Astrocyte (in vitro differentiated cells and primary cell): Measurements from ENCODE around the gene POLN. TPM values are rescaled to one million over a fixed set of nuclear protein-coding genes. Genes with fewer than 3 reads are reported as not detected.

Experiments
- DNase-seq: peaks from one replicate; pipeline ENCODE4 v3.0.0-alpha.2; 2010; ENCODE audit warnings: low read depth
- FAIRE-seq: peaks from 2 replicates; lab custom pipeline; 2011; peaks lifted over from hg19 to GRCh38; lab: Jason Lieb, UNC
- H2AFZ ChIP-seq: 2 replicates; pipeline ENCODE4 v1.6.0; 2012; ENCODE audit warnings: low read depth, low read length, inconsistent platforms
- H3K27ac ChIP-seq: 2 replicates; pipeline ENCODE4 v1.5.1; 2011; ENCODE audit warnings: low read depth, low read length, inconsistent platforms
- H3K27me3 ChIP-seq: 2 replicates; pipeline ENCODE4 v1.6.0; 2011; ENCODE audit warnings: low read length, inconsistent platforms; ENCODE audit not compliant: insufficient read depth
- H3K36me3 ChIP-seq: 2 replicates; pipeline ENCODE4 v1.5.1; 2011; ENCODE audit warnings: low read length, inconsistent platforms; ENCODE audit not compliant: insufficient read depth
- H3K4me1 ChIP-seq: 2 replicates; pipeline ENCODE4 v1.5.1; 2011; ENCODE audit warnings: low read length, inconsistent platforms; ENCODE audit not compliant: insufficient read depth
- H3K4me2 ChIP-seq: 2 replicates; pipeline ENCODE4 v1.6.0; 2012; ENCODE audit warnings: low read length, inconsistent platforms
- H3K4me3 ChIP-seq: 2 replicates; pipeline ENCODE4 v1.5.1; 2011; ENCODE audit warnings: low read depth, mild to moderate bottlenecking, low read length, inconsistent platforms; ENCODE audit not compliant: insufficient read depth
- H3K79me2 ChIP-seq: 2 replicates; pipeline ENCODE4 v1.6.0; 2012; ENCODE audit warnings: mild to moderate bottlenecking, low read length, inconsistent platforms; ENCODE audit not compliant: insufficient read depth
- H3K9ac ChIP-seq: 2 replicates; pipeline ENCODE4 v1.6.0; 2012; ENCODE audit warnings: mild to moderate bottlenecking, low read length, inconsistent platforms
- H3K9me3 ChIP-seq: 2 replicates; pipeline ENCODE4 v1.5.1; 2012; ENCODE audit warnings: low read depth, mild to moderate bottlenecking, low read length, inconsistent platforms; ENCODE audit not compliant: insufficient read depth
- H4K20me1 ChIP-seq: 2 replicates; pipeline ENCODE4 v1.6.0; 2012; ENCODE audit warnings: low read length, inconsistent platforms; ENCODE audit not compliant: insufficient read depth
- H3K27ac Mint-ChIP-seq: one replicate; pipeline ENCODE4 v1.8.0; 2021; ENCODE audit warnings: mild to moderate bottlenecking, mixed read lengths; ENCODE audit not compliant: unreplicated experiment
- H3K27me3 Mint-ChIP-seq: one replicate; pipeline ENCODE4 v1.8.0; 2021; ENCODE audit warnings: low read depth, mixed read lengths; ENCODE audit not compliant: unreplicated experiment
- H3K36me3 Mint-ChIP-seq: one replicate; pipeline ENCODE4 v1.8.0; 2021; ENCODE audit warnings: low read depth, mixed read lengths; ENCODE audit not compliant: unreplicated experiment
- H3K4me1 Mint-ChIP-seq: one replicate; pipeline ENCODE4 v1.8.0; 2021; ENCODE audit warnings: low read depth, mixed read lengths; ENCODE audit not compliant: unreplicated experiment
- H3K4me3 Mint-ChIP-seq: one replicate; pipeline ENCODE4 v1.8.0; 2021; ENCODE audit warnings: mild to moderate bottlenecking, moderate library complexity, mixed read lengths; ENCODE audit not compliant: unreplicated experiment
- H3K9me3 Mint-ChIP-seq: one replicate; pipeline ENCODE4 v1.8.0; 2021; ENCODE audit warnings: mild to moderate bottlenecking, mixed read lengths; ENCODE audit not compliant: unreplicated experiment
- EZH2 ChIP-seq: IDR thresholded peaks from 2 replicates; pipeline ENCODE4 v1.6.1; 2012; ENCODE audit warnings: mild to moderate bottlenecking, low read length, inconsistent platforms; ENCODE audit not compliant: insufficient read depth
- total RNA-seq: library from RNA; stranded (reverse); gene quantifications from 2 replicates; pipeline ENCODE4 v1.2.1, GENCODE V29; 2021
- TF ChIP-seq, protein P1 (sequence below): IDR thresholded peaks from 2 replicates; pipeline ENCODE4 v1.5.1; 2011; ENCODE audit warnings: low read depth, mild to moderate bottlenecking, inconsistent platforms, low read length, moderate library complexity; ENCODE audit not compliant: insufficient read depth

The POLN gene
- total RNA-seq, 1 donor from 2014 or later = 3.1 TPM

DNA sequence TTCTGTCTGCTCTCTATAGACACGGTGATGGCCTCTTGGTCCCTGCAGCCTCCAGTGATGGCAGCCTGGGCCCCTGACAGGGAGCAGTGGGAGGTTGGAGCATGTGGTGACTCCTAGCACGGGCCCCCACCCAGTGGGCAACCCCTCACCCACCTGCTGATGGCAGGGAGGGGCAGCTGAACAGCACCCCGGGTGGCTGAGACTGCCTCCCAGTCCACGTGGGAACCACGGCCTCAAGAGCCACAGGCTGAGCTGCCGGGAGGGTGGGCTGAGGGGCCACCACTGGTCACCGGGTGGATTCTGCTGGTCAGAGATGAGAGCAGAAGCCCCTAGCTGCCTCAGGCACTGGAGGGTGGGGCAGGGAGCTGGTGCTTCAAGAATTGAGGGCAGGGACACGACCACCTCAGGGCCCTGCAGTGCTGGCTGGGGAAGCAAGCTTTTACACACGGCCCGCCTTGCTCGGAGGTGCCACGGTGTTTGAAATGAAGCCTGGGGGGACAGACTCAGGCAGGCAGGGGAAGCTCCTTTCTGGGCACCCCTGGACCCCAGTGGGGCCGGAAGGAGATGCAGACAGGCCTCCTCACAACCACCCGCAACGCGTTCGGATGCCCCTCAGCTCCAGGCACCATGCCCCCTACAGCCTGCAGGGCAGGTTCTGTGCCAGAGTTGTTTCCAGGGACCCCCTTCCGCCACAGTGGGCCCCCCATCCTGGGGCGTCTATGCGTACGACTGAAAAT lies 6.3 kb upstream of the POLN start:
- Mint-ChIP-seq H3K4me3 (no peak overlapping the region), H3K27ac (no peak overlapping the region), H3K4me1 (peaks cover 9% of the 10 kb centered on the region), H3K9me3 (no peaks in the 10 kb centered on the region), H3K36me3 (peaks cover 4% of the 10 kb centered on the region), H3K27me3 (no peaks in the 10 kb centered on the region)
- FAIRE-seq = no peak
- Histone ChIP-seq H4K20me1 (peaks cover 50% of the 10 kb centered on the region), H3K4me2 (no peak overlapping the region), H3K27me3 (no peaks in the 10 kb centered on the region), H2AFZ (no peak overlapping the region), H3K9ac (no peak overlapping the region), H3K9me3 (no peaks in the 10 kb centered on the region), H3K79me2 (no peaks in the 10 kb centered on the region), H3K4me1 (no peaks in the 10 kb centered on the region), H3K36me3 (no peaks in the 10 kb centered on the region), H3K4me3 (no peak overlapping the region), H3K27ac (no peak overlapping the region)
- TF ChIP-seq EZH2 = no peak
- no peak for DNase-seq

DNA sequence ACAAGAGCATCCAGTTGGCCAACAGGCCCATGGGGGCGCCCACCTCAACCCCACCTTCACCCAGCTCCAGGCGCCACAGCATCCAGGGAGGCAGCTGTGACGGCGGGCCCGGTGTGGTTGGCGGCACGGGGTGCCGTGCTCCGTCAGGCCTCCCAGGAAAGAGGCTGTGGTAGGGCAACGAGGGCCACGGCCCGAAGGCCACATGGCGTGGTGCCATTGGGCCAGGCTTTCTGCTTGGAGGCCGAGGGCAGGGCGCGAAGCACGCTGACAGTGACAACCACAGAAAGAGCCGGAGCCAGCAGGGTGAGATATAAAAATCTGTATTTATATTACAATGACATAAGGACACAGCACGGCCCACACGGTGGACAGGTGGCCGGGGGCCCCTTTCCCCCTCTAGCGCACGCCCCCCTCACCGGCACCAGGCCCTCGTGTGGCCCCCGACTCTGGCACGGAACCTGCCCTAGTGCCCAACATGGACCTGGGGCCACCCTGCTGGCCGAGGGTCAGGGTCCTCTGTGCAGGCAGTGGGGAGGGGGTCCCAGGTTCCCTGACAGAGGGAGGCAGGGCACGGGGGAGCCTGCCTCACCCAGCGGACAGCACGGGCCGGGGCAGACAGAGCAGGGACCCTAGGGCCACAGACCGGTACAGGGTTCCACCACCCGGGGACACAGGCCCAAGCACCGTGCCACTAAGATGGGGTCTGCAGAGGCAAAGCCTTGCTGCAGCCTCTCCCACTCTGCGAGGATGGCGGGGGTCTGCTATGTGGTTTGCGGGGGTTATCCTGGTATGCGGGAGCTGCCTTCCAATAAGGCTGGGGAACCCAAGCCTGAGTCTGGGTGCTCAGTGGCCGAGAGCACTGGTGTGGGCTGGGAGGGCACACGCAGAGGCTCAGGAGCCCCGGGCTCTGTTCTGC lies 5.5 kb upstream of the POLN start:
- no peak overlapping the region for H3K4me2 ChIP-seq
- H3K4me1 ChIP-seq = no peaks in the 10 kb centered on the region
- no peak overlapping the region for H3K27ac ChIP-seq
- H2AFZ ChIP-seq = no peak overlapping the region
- no peaks in the 10 kb centered on the region for H3K9me3 ChIP-seq
- DNase-seq (no peak), FAIRE-seq (no peak)
- H3K79me2 ChIP-seq = no peaks in the 10 kb centered on the region
- no peak overlapping the region for H3K9ac ChIP-seq
- Mint-ChIP-seq H3K27me3 (no peaks in the 10 kb centered on the region), H3K9me3 (no peaks in the 10 kb centered on the region), H3K27ac (no peak overlapping the region), H3K4me1 (peaks cover 7% of the 10 kb centered on the region), H3K4me3 (no peak overlapping the region), H3K36me3 (peaks cover 4% of the 10 kb centered on the region)
- no peaks in the 10 kb centered on the region for H3K36me3 ChIP-seq
- TF ChIP-seq EZH2 = no peak
- TF ChIP-seq, protein P1, sequence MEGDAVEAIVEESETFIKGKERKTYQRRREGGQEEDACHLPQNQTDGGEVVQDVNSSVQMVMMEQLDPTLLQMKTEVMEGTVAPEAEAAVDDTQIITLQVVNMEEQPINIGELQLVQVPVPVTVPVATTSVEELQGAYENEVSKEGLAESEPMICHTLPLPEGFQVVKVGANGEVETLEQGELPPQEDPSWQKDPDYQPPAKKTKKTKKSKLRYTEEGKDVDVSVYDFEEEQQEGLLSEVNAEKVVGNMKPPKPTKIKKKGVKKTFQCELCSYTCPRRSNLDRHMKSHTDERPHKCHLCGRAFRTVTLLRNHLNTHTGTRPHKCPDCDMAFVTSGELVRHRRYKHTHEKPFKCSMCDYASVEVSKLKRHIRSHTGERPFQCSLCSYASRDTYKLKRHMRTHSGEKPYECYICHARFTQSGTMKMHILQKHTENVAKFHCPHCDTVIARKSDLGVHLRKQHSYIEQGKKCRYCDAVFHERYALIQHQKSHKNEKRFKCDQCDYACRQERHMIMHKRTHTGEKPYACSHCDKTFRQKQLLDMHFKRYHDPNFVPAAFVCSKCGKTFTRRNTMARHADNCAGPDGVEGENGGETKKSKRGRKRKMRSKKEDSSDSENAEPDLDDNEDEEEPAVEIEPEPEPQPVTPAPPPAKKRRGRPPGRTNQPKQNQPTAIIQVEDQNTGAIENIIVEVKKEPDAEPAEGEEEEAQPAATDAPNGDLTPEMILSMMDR = no peak
- H3K4me3 ChIP-seq = no peak overlapping the region
- H3K27me3 ChIP-seq = no peaks in the 10 kb centered on the region
- H4K20me1 ChIP-seq = peaks cover 42% of the 10 kb centered on the region

DNA sequence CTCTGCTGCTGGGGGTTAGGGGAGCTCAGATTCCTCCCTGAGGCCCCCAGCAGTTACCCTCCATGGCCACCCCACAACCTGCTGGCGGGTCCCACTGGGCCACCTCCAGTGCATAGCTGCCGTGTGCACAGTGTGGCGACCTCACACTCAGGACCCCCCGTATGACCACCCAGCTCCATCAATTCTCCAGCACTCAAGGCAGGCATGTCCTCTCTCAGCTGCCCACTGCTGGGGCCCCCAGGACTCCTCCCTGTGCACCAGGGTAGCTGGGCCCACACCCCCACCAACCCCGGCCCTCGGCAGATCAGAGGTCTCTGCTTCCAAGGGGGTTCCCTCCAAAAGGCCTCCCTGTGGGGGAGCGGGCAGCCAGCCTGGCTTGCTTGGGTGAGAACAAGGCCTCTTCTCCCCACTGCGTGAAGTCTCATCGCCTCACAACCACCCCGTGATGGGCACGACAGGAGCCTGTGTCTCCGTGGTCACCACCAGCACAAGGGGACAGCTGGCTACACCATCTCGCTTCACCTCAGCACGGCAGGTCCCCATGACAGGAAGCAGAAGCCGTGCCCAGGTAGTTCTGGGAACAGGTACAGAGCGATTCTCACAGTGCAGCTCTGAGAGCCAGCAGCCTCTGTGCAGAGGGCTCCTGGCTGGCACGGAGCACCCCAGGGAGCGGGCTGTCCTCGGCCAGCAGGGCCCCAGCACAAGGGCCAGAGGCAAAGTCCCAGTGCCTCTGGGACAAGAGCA lies 4.6 kb upstream of the POLN start:
- no peaks in the 10 kb centered on the region for H3K9me3 ChIP-seq
- no peaks in the 10 kb centered on the region for H3K9me3 Mint-ChIP-seq
- no peak overlapping the region for H3K9ac ChIP-seq
- no peaks in the 10 kb centered on the region for H3K27me3 Mint-ChIP-seq
- peaks cover 3% of the 10 kb centered on the region for H3K79me2 ChIP-seq
- H3K4me1 ChIP-seq = no peaks in the 10 kb centered on the region
- no peak for DNase-seq
- no peak overlapping the region for H3K4me2 ChIP-seq
- H4K20me1 ChIP-seq = peaks cover 34% of the 10 kb centered on the region
- TF ChIP-seq, protein P1 = no peak
- no peak for TF ChIP-seq EZH2
- H3K27me3 ChIP-seq = no peaks in the 10 kb centered on the region
- no peak overlapping the region for H3K4me3 ChIP-seq
- H3K36me3 Mint-ChIP-seq = peaks cover 4% of the 10 kb centered on the region
- no peak overlapping the region for H3K4me3 Mint-ChIP-seq
- no peak overlapping the region for H3K27ac Mint-ChIP-seq
- FAIRE-seq = no peak
- no peaks in the 10 kb centered on the region for H3K36me3 ChIP-seq
- peaks cover 7% of the 10 kb centered on the region for H3K4me1 Mint-ChIP-seq
- H2AFZ ChIP-seq = no peak overlapping the region
- no peak overlapping the region for H3K27ac ChIP-seq
